HG02763 (cell line): ENCODE data around the gene ACSL1.
"Not testable (repeated sequence)": the region's sequence is repeated elsewhere in the genome, so short reads cannot be mapped to it uniquely, and the experiment has no call there.

ENCODE experiments used
- ATAC-seq: cut with Tn5 transposase; IDR thresholded peaks from one replicate; pipeline ENCODE4 v1.9.1; 2021; ENCODE audit warnings: mild to moderate bottlenecking, moderate library complexity; ENCODE audit not compliant: unreplicated experiment

ACSL1 gene

GRCh38 chr4:184793735-184794355, 31.9 kb downstream of the ACSL1 start:
- ATAC-seq = no peak

GRCh38 chr4:184792950-184793555, 32.7 kb downstream of the ACSL1 start:
- ATAC-seq = no peak

- ATAC-seq = no peak
These were observed 33.4 kb downstream of the ACSL1 start for GRCh38 chr4:184792334-184792733.

- no peak for ATAC-seq
These were observed 34.9 kb downstream of the ACSL1 start for GRCh38 chr4:184790826-184791225.

GRCh38 chr4:184787766-184788503, 37.8 kb downstream of the ACSL1 start:
- no peak for ATAC-seq

GRCh38 chr4:184785813-184786212, 40.0 kb downstream of the ACSL1 start:
- no peak for ATAC-seq

GRCh38 chr4:184784628-184785257, 41.0 kb downstream of the ACSL1 start:
- no peak for ATAC-seq

GRCh38 chr4:184782731-184783373, 42.9 kb downstream of the ACSL1 start:
- no peak for ATAC-seq

- not testable (repeated sequence) for ATAC-seq
These were observed 46.6 kb downstream of the ACSL1 start for GRCh38 chr4:184779160-184779559.

GRCh38 chr4:184778325-184778724, 47.4 kb downstream of the ACSL1 start:
- ATAC-seq = no peak

- no peak for ATAC-seq
These were observed 48.9 kb downstream of the ACSL1 start for GRCh38 chr4:184776821-184777220.

- no peak for ATAC-seq
These were observed 49.8 kb downstream of the ACSL1 start for GRCh38 chr4:184775854-184776555.

GRCh38 chr4:184774152-184774551, 51.6 kb downstream of the ACSL1 start:
- no peak for ATAC-seq

GRCh38 chr4:184771416-184771815, 54.4 kb downstream of the ACSL1 start:
- no peak for ATAC-seq

- no peak for ATAC-seq
These were observed 56.5 kb downstream of the ACSL1 start for GRCh38 chr4:184769141-184769765.

- no peak for ATAC-seq
These were observed 57.5 kb downstream of the ACSL1 start for GRCh38 chr4:184768296-184768695.

GRCh38 chr4:184766446-184766845, 59.3 kb downstream of the ACSL1 start:
- no peak for ATAC-seq

GRCh38 chr4:184765473-184766340, 60.1 kb downstream of the ACSL1 start:
- ATAC-seq = no peak

GRCh38 chr4:184764601-184765000, 61.2 kb downstream of the ACSL1 start:
- no peak for ATAC-seq
